ENCODE results near the gene ATP2B3. TPM values are rescaled to one million over a fixed set of nuclear protein-coding genes. Genes with fewer than 3 reads are reported as not detected.

The ATP2B3 gene
- polyA plus RNA-seq, 1 donor from 2014 or later, result 5.3 TPM

- Histone ChIP-seq H3K79me2 (replicated peaks; ENCODE audit: insufficient read depth, low read length) (no peaks in the 10 kb centered on the region), H3K9ac (ENCODE audit: low read length) (no peak overlapping the region), H3K27me3 (ENCODE audit: insufficient read depth, low read depth, low read length) (no peaks in the 10 kb centered on the region), H3K4me2 (ENCODE audit: low read length) (no peak overlapping the region), H3K9me3 (ENCODE audit: low read length) (no peaks in the 10 kb centered on the region), H3K27ac (ENCODE audit: low read length) (no peak overlapping the region), H3F3A (ENCODE audit: insufficient read depth, low read length, poor library complexity, severe bottlenecking) (no peaks in the 10 kb centered on the region), H2AFZ (ENCODE audit: low read depth, low read length) (no peak overlapping the region), H3K36me3 (ENCODE audit: insufficient read depth, low read length) (no peaks in the 10 kb centered on the region), H4K20me1 (ENCODE audit: insufficient read depth) (no peaks in the 10 kb centered on the region), H3K9me2 (ENCODE audit: insufficient read depth, low read length) (no peaks in the 10 kb centered on the region), H3K4me3 (ENCODE audit: low read length) (no peak overlapping the region)
- TF ChIP-seq RAD21 (conservative IDR thresholded peaks at IDR 0.05), result no peak
Measured at GRCh38 chrX:153525451-153525850, 8.0 kb downstream of the ATP2B3 start.

DNA sequence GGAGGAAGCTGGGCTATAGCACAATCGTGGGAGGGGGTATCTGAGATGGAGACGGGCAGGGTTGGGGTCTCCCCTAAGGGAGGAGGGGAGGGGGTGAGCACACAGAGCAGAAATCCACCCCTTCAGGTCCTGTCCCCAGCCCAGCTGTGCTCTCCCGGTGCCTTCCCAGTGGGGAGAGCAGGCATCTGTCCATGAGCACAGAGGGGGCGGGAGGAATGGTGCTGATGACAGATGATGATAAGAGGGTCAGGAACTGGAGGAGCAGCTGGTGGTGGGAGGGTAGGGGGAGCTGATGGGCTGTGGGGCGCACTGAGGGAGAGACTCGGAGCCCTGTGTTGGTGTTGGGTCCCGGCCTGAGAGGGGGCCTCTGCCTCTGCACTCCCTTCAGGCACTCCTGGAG is 8.6 kb downstream of the ATP2B3 start:
- H3K79me2 ChIP-seq (replicated peaks; ENCODE audit: insufficient read depth, low read length), result no peaks in the 10 kb centered on the region
- no peaks in the 10 kb centered on the region for H3K36me3 ChIP-seq (ENCODE audit: insufficient read depth, low read length)
- H3K4me2 ChIP-seq (ENCODE audit: low read length), result no peak overlapping the region
- H3K27ac ChIP-seq (ENCODE audit: low read length), result no peak overlapping the region
- H3K9me2 ChIP-seq (ENCODE audit: insufficient read depth, low read length), result no peaks in the 10 kb centered on the region
- H4K20me1 ChIP-seq (ENCODE audit: insufficient read depth), result no peaks in the 10 kb centered on the region
- H3K4me3 ChIP-seq (ENCODE audit: low read length), result no peak overlapping the region
- no peaks in the 10 kb centered on the region for H3K9me3 ChIP-seq (ENCODE audit: low read length)
- H3K9ac ChIP-seq (ENCODE audit: low read length), result no peak overlapping the region
- no peak for TF ChIP-seq MXI1 (conservative IDR thresholded peaks at IDR 0.05; ENCODE audit: poor library complexity, severe bottlenecking)
- no peak for TF ChIP-seq RAD21 (conservative IDR thresholded peaks at IDR 0.05)
- TF ChIP-seq TAF1 (IDR thresholded peaks at IDR 0.05; ENCODE audit: low read depth), result no peak
- TF ChIP-seq EZH2 (IDR thresholded peaks at IDR 0.05; ENCODE audit: borderline replicate concordance, insufficient read depth, low read length, poor library complexity, severe bottlenecking), result no peak
- TF ChIP-seq EP300 (conservative IDR thresholded peaks at IDR 0.05; ENCODE audit: poor library complexity, severe bottlenecking), result no peak
- no peak for TF ChIP-seq CTCF (IDR thresholded peaks at IDR 0.05; ENCODE audit: poor library complexity, severe bottlenecking)
- TF ChIP-seq POLR2AphosphoS5 (IDR thresholded peaks at IDR 0.05), result no peak
- TF ChIP-seq SMC3 (conservative IDR thresholded peaks at IDR 0.05; ENCODE audit: poor library complexity), result no peak
- TF ChIP-seq, protein P1, sequence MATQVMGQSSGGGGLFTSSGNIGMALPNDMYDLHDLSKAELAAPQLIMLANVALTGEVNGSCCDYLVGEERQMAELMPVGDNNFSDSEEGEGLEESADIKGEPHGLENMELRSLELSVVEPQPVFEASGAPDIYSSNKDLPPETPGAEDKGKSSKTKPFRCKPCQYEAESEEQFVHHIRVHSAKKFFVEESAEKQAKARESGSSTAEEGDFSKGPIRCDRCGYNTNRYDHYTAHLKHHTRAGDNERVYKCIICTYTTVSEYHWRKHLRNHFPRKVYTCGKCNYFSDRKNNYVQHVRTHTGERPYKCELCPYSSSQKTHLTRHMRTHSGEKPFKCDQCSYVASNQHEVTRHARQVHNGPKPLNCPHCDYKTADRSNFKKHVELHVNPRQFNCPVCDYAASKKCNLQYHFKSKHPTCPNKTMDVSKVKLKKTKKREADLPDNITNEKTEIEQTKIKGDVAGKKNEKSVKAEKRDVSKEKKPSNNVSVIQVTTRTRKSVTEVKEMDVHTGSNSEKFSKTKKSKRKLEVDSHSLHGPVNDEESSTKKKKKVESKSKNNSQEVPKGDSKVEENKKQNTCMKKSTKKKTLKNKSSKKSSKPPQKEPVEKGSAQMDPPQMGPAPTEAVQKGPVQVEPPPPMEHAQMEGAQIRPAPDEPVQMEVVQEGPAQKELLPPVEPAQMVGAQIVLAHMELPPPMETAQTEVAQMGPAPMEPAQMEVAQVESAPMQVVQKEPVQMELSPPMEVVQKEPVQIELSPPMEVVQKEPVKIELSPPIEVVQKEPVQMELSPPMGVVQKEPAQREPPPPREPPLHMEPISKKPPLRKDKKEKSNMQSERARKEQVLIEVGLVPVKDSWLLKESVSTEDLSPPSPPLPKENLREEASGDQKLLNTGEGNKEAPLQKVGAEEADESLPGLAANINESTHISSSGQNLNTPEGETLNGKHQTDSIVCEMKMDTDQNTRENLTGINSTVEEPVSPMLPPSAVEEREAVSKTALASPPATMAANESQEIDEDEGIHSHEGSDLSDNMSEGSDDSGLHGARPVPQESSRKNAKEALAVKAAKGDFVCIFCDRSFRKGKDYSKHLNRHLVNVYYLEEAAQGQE (IDR thresholded peaks at IDR 0.05; ENCODE audit: borderline replicate concordance), result no peak
- no peaks in the 10 kb centered on the region for H3F3A ChIP-seq (ENCODE audit: insufficient read depth, low read length, poor library complexity, severe bottlenecking)
- no peaks in the 10 kb centered on the region for H3K27me3 ChIP-seq (ENCODE audit: insufficient read depth, low read depth, low read length)
- no peak overlapping the region for H2AFZ ChIP-seq (ENCODE audit: low read depth, low read length)

- Histone ChIP-seq H3K9me2 (ENCODE audit: insufficient read depth, low read length) (no peaks in the 10 kb centered on the region), H4K20me1 (ENCODE audit: insufficient read depth) (no peaks in the 10 kb centered on the region), H3K4me2 (ENCODE audit: low read length) (no peak overlapping the region), H3K27me3 (ENCODE audit: insufficient read depth, low read depth, low read length) (no peaks in the 10 kb centered on the region), H2AFZ (ENCODE audit: low read depth, low read length) (no peak overlapping the region), H3K4me3 (ENCODE audit: low read length) (no peak overlapping the region), H3K9me3 (ENCODE audit: low read length) (no peaks in the 10 kb centered on the region), H3K27ac (ENCODE audit: low read length) (no peak overlapping the region), H3K79me2 (replicated peaks; ENCODE audit: insufficient read depth, low read length) (no peaks in the 10 kb centered on the region), H3K9ac (ENCODE audit: low read length) (no peak overlapping the region), H3K36me3 (ENCODE audit: insufficient read depth, low read length) (no peaks in the 10 kb centered on the region), H3F3A (ENCODE audit: insufficient read depth, low read length, poor library complexity, severe bottlenecking) (no peaks in the 10 kb centered on the region)
- no peak for TF ChIP-seq CTCF (IDR thresholded peaks at IDR 0.05; ENCODE audit: poor library complexity, severe bottlenecking)
- TF ChIP-seq EP300 (conservative IDR thresholded peaks at IDR 0.05; ENCODE audit: poor library complexity, severe bottlenecking), result no peak
- TF ChIP-seq EZH2 (IDR thresholded peaks at IDR 0.05; ENCODE audit: borderline replicate concordance, insufficient read depth, low read length, poor library complexity, severe bottlenecking), result no peak
- no peak for TF ChIP-seq MXI1 (conservative IDR thresholded peaks at IDR 0.05; ENCODE audit: poor library complexity, severe bottlenecking)
- no peak for TF ChIP-seq TAF1 (IDR thresholded peaks at IDR 0.05; ENCODE audit: low read depth)
- TF ChIP-seq SMC3 (conservative IDR thresholded peaks at IDR 0.05; ENCODE audit: poor library complexity), result no peak
- no peak for TF ChIP-seq RAD21 (conservative IDR thresholded peaks at IDR 0.05)
- TF ChIP-seq, protein P1 (IDR thresholded peaks at IDR 0.05; ENCODE audit: borderline replicate concordance), result no peak
- no peak for TF ChIP-seq POLR2AphosphoS5 (IDR thresholded peaks at IDR 0.05)
Measured at GRCh38 chrX:153526801-153527200, 9.4 kb downstream of the ATP2B3 start.

All from neural cell (in vitro differentiated cells).